ENCODE results near the gene RNF180.

RNF180 gene

GRCh38 chr5:64339769-64340168 is 174.1 kb downstream of the RNF180 start:
- in situ Hi-C loops (cut with MboI; ENCODE audit: low pct_unique_long_range_greater_than_20kb, low sequenced_read_pairs, unreplicated experiment): no loop called here
- no peak for DNase-seq (ENCODE audit: low spot score)
- TF ChIP-seq CTCF (IDR thresholded peaks at IDR 0.05; ENCODE audit: extremely low read depth, insufficient read depth, missing control alignments): no peak

- DNase-seq (ENCODE audit: low spot score): no peak
- no peak for TF ChIP-seq CTCF (IDR thresholded peaks at IDR 0.05; ENCODE audit: extremely low read depth, insufficient read depth, missing control alignments)
- in situ Hi-C loops (cut with MboI; ENCODE audit: low pct_unique_long_range_greater_than_20kb, low sequenced_read_pairs, unreplicated experiment): no loop called here
Observed at GRCh38 chr5:64340293-64340692, 174.7 kb downstream of the RNF180 start.

- no peak for TF ChIP-seq CTCF (IDR thresholded peaks at IDR 0.05; ENCODE audit: extremely low read depth, insufficient read depth, missing control alignments)
- in situ Hi-C loops (cut with MboI; ENCODE audit: low pct_unique_long_range_greater_than_20kb, low sequenced_read_pairs, unreplicated experiment): no loop called here
- DNase-seq (ENCODE audit: low spot score): no peak
Observed at GRCh38 chr5:64341340-64341739, 175.7 kb downstream of the RNF180 start.

- in situ Hi-C loops (cut with MboI; ENCODE audit: low pct_unique_long_range_greater_than_20kb, low sequenced_read_pairs, unreplicated experiment): no loop called here
- no peak for TF ChIP-seq CTCF (IDR thresholded peaks at IDR 0.05; ENCODE audit: extremely low read depth, insufficient read depth, missing control alignments)
- no peak for DNase-seq (ENCODE audit: low spot score)
Observed at GRCh38 chr5:64344501-64344900, 178.9 kb downstream of the RNF180 start.

GRCh38 chr5:64347309-64347708 is 181.7 kb downstream of the RNF180 start:
- in situ Hi-C loops (cut with MboI; ENCODE audit: low pct_unique_long_range_greater_than_20kb, low sequenced_read_pairs, unreplicated experiment): no loop called here
- no peak for DNase-seq (ENCODE audit: low spot score)
- no peak for TF ChIP-seq CTCF (IDR thresholded peaks at IDR 0.05; ENCODE audit: extremely low read depth, insufficient read depth, missing control alignments)

- DNase-seq (ENCODE audit: low spot score): no peak
- TF ChIP-seq CTCF (IDR thresholded peaks at IDR 0.05; ENCODE audit: extremely low read depth, insufficient read depth, missing control alignments): no peak
- in situ Hi-C loops (cut with MboI; ENCODE audit: low pct_unique_long_range_greater_than_20kb, low sequenced_read_pairs, unreplicated experiment): no loop called here
Observed at GRCh38 chr5:64364426-64364825, 198.8 kb downstream of the RNF180 start.

- peak; percentile 3 for DNase-seq (ENCODE audit: low spot score)
- TF ChIP-seq CTCF (IDR thresholded peaks at IDR 0.05; ENCODE audit: extremely low read depth, insufficient read depth, missing control alignments): peak; percentile 30
- in situ Hi-C loops (cut with MboI; ENCODE audit: low pct_unique_long_range_greater_than_20kb, low sequenced_read_pairs, unreplicated experiment): no loop called here
Observed at GRCh38 chr5:64384765-64385164, 219.1 kb downstream of the RNF180 start.

Data from GM13977 (cell line).